Vagina (tissue), 2 donors: ENCODE data around the gene CTDSPL2.

Experiments
- POLR2A ChIP-seq, 2 donors: fragments of 450-650 bp; IDR thresholded peaks; one replicate each; pipeline ENCODE4 v1.6.1; 2017; ENCODE audit warnings: antibody characterized with exemption in 2 of 2, mild to moderate bottlenecking in 2 of 2, moderate library complexity in 2 of 2
- TF ChIP-seq, protein P1 (sequence below), 3 experiments: fragments of 450-650 bp in 2 of 3; fragments of 200-600 bp in 1 of 3; sonication (generic) in 1 of 3; IDR thresholded peaks; one replicate each; pipeline ENCODE4 v1.5.1; 2017 to 2019; ENCODE audit warnings: antibody characterized with exemption in 3 of 3, mild to moderate bottlenecking in 2 of 3, moderate library complexity in 2 of 3

DNA sequence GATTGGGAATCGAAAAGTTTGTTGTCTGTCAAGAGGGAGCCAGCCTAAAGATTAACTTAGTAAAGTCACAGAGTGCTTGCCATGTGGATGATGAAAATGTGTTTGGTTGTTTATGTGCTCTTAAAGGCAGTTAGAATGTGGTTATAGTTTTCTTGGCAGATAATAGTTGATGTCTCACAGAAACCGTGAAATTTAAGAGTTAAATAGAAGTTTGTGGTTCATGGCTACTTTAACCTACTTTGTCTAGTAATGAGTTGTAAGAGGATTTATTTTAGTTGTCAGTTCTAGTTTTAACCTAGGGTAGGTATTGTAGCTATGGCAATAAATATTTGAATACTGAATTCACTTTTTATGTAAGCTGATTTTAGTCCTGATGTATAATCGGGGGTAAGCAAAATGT, 73.1 kb downstream of the CTDSPL2 start:
- TF ChIP-seq, protein P1, sequence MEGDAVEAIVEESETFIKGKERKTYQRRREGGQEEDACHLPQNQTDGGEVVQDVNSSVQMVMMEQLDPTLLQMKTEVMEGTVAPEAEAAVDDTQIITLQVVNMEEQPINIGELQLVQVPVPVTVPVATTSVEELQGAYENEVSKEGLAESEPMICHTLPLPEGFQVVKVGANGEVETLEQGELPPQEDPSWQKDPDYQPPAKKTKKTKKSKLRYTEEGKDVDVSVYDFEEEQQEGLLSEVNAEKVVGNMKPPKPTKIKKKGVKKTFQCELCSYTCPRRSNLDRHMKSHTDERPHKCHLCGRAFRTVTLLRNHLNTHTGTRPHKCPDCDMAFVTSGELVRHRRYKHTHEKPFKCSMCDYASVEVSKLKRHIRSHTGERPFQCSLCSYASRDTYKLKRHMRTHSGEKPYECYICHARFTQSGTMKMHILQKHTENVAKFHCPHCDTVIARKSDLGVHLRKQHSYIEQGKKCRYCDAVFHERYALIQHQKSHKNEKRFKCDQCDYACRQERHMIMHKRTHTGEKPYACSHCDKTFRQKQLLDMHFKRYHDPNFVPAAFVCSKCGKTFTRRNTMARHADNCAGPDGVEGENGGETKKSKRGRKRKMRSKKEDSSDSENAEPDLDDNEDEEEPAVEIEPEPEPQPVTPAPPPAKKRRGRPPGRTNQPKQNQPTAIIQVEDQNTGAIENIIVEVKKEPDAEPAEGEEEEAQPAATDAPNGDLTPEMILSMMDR (IDR thresholded peaks at IDR 0.05) = no peak
- TF ChIP-seq POLR2A (IDR thresholded peaks at IDR 0.05) = no peak
